Inferior parietal cortex (tissue), 1 donor: ENCODE data around the gene CDC16.
"Not testable (repeated sequence)": the region's sequence is repeated elsewhere in the genome, so short reads cannot be mapped to it uniquely, and the experiment has no call there.

ENCODE experiments used
- DNase-seq: peaks from one replicate; pipeline ENCODE4 v3.0.0-alpha.2; 2016; ENCODE audit errors: extremely low spot score

Gene CDC16

DNA sequence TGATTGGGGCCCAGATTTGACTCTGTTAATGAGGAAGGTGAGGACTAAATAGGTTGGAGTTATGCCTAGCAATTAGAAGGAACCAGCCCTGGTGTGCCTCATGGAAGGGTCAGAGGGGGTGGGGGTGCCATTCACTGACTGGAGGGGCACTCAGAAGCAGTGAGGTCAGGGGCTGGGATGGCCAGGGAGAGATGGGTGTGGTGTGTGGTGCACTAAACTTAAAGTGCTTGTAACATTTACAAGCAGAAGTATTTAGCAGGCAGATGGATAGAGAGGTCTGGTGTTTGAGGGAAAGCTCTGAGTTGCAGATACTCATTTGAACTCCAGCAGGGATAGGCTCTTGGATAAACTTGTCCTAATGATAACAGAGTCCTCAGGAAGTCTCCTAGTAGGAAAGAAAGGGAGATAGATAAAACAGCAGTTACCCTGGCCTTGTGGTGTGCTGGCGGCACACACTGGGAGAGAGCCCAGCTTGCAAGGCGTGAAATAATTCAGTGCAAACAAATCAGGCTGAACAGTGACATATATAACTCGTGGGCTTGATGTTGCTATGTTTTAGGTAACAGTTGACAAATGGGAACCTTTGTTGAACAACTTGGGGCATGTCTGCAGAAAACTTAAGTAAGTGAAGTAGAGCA, 26.8 kb downstream of the CDC16 start:
- no peak for DNase-seq

DNA sequence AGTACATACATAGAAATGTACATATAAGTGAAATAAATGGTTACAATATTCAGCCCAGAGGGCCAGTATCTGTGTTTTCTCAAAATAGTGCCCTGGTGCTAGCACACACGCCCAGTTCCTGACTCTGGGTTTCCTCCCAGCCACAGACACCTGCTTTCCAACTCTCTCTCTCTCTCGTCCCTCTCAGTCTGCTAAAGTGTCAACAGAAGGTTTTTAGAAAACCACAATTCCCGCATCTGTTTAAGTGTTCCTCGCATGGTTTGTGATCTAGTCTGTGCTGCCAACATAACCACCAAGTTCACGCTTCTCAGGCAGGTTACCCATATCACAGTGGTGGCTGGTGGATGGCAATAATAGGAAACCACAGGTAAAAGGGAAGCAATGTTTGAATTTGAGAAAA, 28.9 kb downstream of the CDC16 start:
- no peak for DNase-seq

DNA sequence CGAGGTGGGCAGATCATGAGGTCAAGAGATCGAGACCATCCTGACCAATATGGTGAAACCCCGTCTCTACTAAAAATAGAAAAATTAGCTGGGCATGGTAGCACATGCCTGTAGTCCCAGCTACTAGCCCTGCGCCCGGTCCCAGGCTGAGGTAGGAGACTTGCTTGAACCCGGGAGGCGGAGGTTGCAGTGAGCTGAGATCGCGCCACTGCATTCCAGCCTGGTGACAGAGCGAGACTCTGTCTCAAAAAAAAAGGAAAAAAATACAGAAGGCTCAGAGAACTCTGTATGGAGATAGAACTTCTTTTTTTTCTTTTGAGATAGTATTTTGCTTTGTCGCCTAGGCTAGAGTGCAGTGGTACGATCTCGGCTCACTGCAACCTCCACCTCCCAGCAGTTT, 29.6 kb downstream of the CDC16 start:
- DNase-seq = not testable (repeated sequence)

DNA sequence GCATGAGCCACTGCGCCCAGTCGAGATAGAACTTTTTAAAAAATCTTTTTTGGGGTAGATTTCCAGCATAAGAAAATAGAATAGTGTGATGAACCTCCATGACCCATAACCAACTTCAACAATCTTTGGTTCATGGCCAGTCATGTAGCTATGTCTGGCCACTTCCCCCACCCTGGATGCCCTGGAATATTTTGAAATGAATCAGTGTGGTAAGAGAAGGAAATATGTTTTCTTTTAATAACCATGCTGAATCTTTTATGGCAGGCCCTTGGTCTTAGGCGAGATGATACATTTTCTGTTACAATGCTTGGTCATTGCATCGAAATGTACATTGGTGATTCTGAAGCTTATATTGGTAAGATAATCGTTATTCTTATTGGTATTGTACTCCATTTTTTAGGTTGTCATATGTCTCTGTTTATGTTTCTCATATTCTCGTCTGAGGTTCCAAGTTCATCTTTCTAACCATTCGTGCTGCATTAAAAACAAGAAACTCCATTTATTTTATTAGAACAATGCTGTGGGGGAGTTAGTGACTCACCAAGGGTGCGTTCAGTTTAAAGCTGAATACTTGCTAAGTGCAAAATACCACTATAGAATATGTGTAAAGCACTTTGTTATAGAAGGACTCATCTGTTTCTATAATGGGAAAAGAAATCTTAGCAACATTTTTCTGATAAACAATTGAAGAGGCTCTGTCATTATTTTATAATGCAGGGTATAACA, 30.4 kb downstream of the CDC16 start:
- DNase-seq = no peak

DNA sequence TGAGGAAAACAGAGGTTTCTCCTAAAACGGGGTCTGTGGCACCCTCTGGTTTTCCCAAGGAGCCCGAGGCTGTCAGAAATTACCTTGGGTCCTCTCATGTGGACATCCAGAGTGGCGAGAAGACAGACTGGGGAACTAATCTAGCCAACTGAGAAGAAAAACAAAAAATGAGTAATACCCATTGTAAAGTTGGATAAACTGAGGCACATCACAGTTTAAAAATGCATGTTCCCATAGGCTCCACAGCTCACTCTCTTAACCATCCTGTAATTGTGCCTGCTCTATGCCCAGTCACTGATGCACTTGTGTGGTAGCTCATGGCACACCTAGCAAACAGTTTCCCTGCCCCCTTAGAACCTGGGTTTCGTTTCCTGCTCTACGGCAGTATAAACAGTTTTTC, 31.5 kb downstream of the CDC16 start:
- DNase-seq = no peak

DNA sequence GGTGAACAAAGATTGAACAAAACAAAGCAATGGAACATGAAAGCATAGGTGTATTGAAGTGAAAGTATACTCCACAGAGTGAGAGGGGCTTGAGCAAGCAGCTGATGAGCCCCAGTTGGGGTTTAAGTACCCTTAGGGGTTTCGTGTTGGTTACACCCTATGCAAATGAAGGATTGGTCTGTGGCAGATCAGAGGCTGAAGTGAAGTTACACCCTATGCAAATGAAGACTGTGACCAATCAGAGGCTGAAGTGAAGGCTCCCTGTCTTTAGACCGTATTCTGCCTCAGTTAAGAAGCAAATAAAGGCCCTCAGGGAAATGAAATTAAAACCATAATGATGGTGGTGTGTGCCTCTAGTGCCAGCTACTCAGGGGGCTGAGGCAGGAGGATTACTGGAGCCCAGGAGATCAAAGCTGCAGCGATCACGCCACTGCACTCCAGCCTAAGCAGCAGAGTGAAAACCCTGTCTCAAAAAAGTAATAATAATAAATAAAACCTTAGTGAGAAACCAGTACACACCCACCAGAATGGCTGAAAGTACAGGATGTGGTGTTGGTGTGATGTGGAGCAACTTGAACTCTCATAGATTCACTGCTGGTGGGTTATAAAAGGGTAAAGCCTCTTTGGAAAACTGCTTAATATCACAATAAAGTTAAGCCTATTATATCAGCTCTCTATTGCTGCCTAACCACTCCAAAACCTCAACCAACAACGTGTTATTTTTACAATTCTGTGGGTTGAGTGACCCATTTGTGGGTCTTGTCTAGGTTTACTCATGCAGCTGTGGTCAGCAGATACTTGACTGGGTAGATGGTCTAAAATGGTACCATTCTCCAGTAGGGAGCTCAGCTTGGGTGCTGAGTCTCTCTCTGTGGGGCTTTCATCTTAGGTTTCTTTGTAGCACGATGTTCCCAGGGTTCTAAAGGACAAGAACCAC, 33.9 kb downstream of the CDC16 start:
- no peak for DNase-seq

DNA sequence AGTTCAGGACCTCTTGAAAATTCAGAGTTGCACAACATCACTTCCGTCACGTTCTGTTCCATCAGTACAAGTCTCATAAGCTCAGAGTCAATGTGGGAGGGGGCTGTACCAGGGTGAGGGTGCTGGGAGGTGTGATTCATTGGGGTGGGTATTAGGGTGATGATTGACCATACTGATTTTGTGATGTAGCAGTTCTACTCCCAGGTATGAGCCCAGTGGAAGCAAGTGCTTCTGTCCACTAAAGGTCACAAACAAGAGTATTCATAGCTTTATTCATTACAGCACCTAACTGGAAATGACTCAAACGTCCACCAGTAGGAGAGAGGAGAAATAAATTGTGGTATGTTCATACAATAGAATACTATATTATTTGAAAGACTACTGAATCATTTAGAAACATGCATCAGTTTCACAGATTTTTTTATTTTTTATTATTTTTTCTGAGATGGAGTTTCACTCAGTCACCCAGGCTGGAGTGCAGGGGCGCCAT, 34.6 kb downstream of the CDC16 start:
- no peak for DNase-seq

DNA sequence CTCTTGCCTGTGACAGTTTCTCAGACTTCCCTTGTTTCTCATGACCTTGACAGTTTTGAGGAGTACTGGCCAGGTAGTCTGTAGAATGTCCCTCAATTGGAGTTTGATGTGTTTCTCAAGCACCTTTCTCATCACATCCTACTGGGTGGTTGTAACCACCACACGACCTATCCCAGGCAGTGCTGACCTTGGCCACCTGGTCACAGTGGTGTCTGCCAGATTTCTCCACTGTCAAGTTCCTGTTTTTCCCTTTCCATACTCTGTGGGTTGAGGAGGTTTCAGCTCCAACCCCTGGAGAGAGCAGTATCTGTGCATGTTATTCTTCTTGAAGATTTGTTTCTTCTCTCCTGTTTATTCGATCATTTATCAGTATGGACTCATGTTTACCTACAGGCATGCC, 38.3 kb downstream of the CDC16 start:
- DNase-seq = no peak

DNA sequence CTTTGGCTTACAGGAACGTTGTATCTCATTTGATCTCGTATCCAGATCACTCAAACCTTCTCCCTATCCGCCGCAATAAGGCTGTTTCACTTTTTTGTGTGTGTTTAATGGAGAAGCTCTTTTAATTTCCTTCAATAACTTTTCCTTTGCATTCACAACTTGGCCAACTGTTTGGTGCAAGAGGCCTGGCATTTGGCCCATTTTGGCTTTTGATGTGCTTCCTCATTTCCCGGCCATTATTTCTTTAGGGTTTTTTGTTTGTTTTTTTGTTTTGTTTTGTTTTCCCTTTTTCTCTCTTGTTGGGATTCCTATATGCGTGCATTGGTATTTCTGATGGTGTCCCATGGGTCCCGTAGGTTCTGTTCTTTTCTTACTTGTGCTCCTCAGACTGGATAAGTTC, 40.6 kb downstream of the CDC16 start:
- no peak for DNase-seq

DNA sequence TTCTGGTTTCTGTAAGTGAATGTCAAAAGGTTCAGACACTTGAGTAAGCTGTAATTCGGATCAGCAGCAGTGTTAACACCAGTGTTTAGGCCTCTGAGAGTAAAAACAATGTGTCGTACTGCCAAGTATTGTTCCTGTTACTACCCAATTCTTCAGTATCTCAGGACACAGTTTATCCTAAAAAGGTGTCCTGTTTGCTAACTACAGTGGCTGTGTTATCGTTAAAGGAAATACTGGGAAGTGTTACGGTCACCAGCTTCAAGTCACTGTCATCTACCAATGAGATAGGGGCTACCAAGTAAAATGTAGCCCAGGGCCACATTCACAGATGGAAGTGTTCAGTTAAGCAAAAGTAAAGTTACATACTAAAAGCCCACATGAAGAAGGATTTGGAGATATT, 44.4 kb downstream of the CDC16 start:
- no peak for DNase-seq

DNA sequence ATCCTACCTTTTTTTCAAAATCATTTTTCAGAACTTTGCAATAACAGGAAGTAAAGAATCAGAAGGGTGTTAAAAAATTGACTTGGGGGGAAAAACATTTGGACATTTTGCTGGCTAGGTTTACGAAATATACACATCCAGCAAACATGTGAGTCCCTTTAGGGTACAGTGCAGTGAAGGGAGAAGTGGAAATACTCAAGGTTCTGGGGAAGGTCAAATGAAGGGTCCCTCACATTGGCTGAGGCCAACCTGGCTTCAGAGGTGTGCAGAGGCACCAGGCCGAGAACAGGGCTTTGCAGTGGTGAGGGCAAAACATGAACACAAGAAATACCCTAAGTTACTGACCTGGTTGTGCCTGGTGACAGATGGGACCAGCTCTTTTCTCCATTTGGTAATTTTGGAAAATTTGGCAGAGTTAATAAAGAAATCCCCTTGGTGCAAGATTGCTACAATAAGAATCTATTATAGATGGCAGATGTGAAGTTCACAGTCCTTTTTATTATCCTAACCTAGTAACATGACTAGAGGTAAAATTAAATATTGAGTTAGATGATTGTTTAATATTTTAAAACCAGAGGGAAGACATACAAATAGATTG, 45.2 kb downstream of the CDC16 start:
- no peak for DNase-seq

DNA sequence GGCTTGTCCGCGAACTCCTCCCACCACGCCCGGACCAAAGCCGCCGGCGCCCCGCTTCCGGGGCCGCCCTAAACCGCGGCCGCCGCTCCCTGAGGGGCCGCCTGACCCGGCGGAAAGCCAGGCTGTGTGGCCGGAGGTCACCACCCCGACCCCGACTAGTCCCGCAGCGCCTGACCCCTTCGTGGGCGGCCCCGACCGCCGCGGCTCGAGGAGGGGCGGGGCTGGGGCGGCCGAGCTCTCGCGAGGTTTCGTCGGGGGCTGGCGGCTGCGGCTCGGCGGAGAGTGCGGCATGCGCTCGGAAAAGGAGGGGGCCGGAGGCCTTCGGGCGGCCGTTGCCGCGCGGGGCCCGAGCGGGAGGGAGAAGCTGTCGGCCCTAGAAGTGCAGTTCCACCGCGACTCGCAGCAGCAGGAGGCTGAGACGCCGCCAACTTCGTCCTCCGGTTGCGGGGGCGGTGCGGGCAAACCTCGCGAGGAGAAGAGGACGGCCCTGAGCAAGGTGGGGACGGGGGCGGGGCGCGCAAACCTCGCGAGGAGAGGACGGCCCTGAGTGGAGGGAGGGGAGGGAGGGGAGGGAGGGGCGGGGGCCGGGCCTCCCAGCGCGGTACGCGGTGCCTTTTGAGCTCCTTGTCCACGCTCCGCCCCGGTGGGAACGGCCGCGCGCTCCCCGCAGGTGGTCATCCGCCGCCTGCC, 46.8 kb downstream of the CDC16 start, which contains the start of gene UPF3A:
Gene UPF3A (plus strand): TSS at position 251 of the 690 bp plus-strand sequence. CDS start 39 bp downstream, at position 290.
- DNase-seq = peak; percentile 81

DNA sequence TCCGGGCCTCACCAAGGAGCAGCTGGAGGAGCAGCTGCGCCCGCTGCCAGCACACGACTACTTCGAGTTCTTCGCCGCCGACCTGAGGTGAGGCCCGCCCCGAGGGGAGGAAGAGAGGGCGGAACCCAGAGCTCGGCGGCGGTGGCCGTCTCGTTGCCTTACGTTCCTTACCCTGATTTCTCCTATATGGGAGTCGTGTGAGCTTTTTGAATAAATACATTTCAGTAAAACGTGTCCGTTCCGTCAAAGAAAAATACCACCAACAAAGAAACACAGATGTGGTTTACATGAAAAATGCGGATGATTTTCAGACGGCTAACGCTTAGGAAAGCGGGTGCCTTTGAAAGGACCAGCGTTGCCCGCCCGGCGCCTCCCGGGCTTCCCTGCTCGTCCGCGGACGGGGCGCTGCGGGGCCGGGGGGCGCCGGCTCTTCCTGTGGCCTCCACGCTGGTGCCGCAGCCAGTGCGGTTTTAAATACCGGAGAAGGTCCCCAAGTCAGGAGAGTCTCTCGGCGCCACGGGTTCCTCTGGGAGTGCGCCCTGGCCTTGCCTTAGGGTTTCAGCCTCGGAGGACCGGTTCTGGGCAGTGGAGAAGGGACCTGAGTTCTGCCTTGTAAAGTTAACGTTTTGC, 47.5 kb downstream of the CDC16 start:
- DNase-seq = peak; percentile 66

DNA sequence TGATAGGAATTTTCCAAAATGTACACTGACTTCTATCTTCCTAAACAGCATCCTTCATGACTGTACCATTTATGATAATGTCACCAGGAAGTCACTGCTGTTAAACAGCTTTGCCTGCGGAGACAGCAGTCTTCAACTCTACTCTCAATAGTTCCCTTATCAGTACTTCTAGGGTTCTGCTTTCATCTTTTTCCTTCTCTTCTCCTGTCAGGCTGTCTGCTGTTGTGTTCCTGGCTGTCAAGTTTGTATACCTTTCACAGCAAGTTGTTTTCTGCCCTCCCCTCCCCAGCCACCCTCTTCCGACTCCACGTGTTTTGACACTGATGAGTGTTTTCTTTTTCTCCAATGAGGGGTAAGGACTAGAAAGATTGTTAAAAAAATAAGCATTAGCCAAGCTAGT, 48.9 kb downstream of the CDC16 start:
- DNase-seq = no peak

DNA sequence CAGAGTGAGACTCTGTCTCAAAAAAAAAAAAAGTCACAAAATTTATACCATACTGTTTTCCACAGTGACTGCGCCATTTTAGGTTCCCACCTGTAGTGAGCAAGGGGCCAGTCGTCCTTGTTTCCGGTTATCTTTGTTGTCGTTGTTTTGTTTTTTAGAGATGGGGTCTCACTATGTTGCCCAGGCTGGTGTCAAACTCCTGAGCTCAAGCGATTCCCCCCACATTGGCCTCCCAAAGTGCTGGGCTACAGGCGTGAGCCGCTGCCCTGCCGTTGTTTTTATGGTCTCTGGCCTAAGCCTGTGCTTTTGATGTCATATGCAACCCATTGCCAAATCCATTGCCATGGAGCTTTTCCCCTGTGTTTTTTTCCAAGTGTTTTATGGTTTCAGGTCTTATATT, 50.0 kb downstream of the CDC16 start:
- no peak for DNase-seq

DNA sequence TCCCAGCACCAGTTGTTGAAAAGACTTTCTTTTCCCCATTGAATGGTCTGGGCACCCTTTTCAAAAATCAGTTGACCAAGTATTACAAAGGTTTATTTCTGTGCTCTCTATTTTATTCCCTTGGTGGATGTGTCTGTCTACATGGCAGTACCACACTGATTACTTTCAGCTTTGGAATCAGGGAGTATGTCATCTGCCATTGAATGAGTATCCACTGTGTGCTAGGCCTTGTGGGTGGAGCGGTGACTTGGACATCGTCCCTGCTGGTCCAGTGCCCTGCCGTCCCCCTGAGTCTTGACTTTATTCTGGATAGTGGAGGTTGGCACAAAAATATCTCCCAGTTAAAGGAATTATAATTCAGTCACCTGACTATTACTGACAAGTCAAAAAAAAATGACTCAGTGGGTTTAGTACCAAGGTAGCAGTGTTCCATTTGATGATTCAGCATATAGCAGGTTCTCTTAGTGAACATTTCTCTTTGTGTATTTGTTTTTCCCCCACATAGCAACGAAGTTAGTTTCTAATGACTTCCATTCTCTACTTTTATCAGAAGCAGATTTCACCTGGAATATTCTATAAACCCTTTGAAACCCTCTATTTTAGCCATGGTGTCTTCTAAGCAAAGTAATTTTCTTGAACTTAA, 50.6 kb downstream of the CDC16 start:
- no peak for DNase-seq

DNA sequence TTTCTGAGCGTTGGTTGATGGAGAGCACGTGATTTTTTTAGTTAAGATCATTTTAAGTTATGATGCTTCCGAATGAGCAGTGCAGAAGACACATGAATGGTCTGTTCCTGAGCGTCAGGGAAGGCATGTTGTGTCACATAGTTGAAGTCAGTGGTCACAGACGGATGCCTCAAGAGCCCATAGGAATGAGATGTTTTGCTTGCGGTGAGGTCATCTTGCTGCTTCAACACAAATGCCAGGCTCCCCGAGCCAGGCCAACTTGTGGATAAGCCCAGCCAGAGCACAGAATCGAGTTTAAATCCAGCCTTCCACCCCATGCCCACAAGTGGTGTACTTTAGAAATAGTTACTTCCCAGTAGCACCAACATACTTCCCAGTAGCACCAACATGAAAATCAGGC, 52.1 kb downstream of the CDC16 start:
- no peak for DNase-seq

DNA sequence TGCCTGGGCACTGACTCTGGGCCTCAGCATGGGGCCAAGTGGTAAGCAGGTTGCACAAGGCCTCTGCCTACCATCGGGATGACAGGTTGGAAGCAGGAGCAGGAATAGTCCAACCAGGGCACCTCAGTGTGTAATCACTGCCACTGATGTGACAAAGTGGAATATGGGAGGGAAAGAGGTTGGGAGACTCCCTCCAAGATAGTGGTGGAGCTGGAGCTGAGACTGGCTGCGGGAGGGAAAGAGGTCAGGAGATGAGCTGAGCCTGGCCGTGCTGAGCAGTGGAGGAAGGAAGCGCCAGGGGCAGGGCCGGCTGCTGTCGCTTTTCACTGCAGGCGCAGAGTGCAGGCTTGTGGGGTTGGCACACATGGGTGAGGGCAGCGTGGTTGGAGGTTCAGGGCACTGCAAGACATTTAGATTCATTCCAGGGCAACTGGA, 53.5 kb downstream of the CDC16 start:
- no peak for DNase-seq

DNA sequence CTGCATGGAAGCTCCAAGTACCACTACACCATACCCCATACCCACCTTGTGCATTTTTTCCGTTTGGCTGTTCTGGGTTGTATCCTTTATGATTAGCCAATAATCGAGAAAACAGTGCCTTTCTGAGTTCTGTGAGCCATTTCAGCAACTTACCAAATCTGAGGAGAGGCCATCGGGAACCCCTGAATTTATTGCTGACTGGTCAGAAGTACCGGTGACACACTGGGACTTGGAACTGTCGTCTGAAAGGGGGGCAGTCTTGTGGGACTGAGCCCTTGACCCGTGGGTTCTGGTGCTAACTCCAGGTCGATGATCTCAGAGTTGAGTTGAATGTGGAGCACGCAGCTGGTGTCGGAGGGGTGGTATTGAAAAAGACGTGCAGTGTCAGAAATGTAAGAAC, 61.8 kb downstream of the CDC16 start:
- DNase-seq = no peak

DNA sequence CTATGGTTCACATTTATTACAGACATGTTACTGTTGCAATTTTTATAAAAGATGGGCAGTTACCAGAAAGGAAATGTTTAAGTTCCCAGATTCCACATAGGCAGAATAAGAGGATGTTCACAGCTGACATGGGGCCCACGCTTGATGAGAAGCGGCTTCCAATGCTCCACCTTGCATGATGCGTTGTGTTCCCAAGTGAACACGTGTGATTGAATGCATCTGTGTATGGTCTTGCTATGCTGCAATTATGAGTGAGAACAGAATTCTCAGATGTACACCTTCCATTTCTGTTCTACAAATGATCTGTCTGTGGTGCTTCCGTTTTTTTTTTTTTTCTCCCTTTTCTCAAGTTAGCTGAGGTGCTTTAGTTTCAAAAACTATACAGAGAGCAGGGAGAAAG, 62.2 kb downstream of the CDC16 start:
- no peak for DNase-seq
